Gastroesophageal sphincter (tissue), 4 donors: ENCODE measurements around the gene VPS33B. TPM values are rescaled to one million over a fixed set of nuclear protein-coding genes. Genes with fewer than 3 reads are reported as not detected.
"Not testable (repeated sequence)": the region's sequence is repeated elsewhere in the genome, so short reads cannot be mapped to it uniquely, and the experiment has no call there.

Experiments
- ATAC-seq: fragments of 150-250 bp; one replicate; pipeline ENCODE4 v1.9.1; 2016; ENCODE audit warnings: mild to moderate bottlenecking, moderate library complexity
- H3K27ac ChIP-seq, 4 donors: fragments of 200-600 bp; sonication (generic) in 3 of 4; 1 replicate in 3 of 4; 2 replicates in 1 of 4; pipeline ENCODE4 v1.5.1; 2016 to 2019
- H3K27me3 ChIP-seq: fragments of 200-600 bp; sonication (generic); one replicate; pipeline ENCODE4 v1.5.1; 2019
- H3K36me3 ChIP-seq, 2 donors: fragments of 200-600 bp; sonication (generic); one replicate each; pipeline ENCODE4 v1.5.1; 2019; ENCODE audit warnings: control low read depth in 1 of 2
- H3K4me1 ChIP-seq, 3 donors: fragments of 200-600 bp; sonication (generic); 1 replicate in 2 of 3; 2 replicates in 1 of 3; pipeline ENCODE4 v1.5.1; 2016 to 2019; ENCODE audit warnings: control low read depth in 2 of 3
- H3K4me3 ChIP-seq, 2 donors: fragments of 200-600 bp; sonication (generic); one replicate each; pipeline ENCODE4 v1.5.1; 2019; ENCODE audit warnings: mild to moderate bottlenecking in 1 of 2, moderate library complexity in 1 of 2
- H3K9me3 ChIP-seq, 3 donors: fragments of 200-600 bp; sonication (generic); one replicate each; pipeline ENCODE4 v1.5.1; 2017 to 2019; ENCODE audit warnings: control low read depth in 2 of 3
- EP300 ChIP-seq: sonication (generic); formaldehyde crosslinking; IDR thresholded peaks from one replicate; pipeline ENCODE4 v1.6.1; 2017; ENCODE audit warnings: antibody characterized with exemption, mild to moderate bottlenecking
- POLR2A ChIP-seq, 2 donors: fragments of 450-650 bp; IDR thresholded peaks; one replicate each; pipeline ENCODE4 v1.6.1; 2017; ENCODE audit warnings: antibody characterized with exemption in 2 of 2, mild to moderate bottlenecking in 2 of 2, moderate library complexity in 1 of 2
- POLR2AphosphoS5 ChIP-seq: sonication (generic); formaldehyde crosslinking; IDR thresholded peaks from one replicate; pipeline ENCODE4 v1.6.1; 2017; ENCODE audit warnings: antibody characterized with exemption
- whole genome bisulfite sequencing, 2 donors: methylation state at CpG; one replicate each; pipeline ENCODE4 v1.1.5; 2018; ENCODE audit warnings: low coverage in 1 of 2; 5-methylcytosine and 5-hydroxymethylcytosine counted together
- total RNA-seq, 4 donors: library from RNA; depleted of rRNA; stranded (reverse); fragments of >200 nt; gene quantifications; one replicate each; pipeline ENCODE4 v1.1.0, GENCODE V29; 2016
- TF ChIP-seq, protein P1 (sequence below), 4 experiments: fragments of 200-600 bp in 2 of 4; fragments of 450-650 bp in 2 of 4; sonication (generic) in 1 of 4; IDR thresholded peaks; one replicate each; pipeline ENCODE4 v1.5.1; 2017 to 2019; ENCODE audit warnings: antibody characterized with exemption in 4 of 4, mild to moderate bottlenecking in 2 of 4, moderate library complexity in 2 of 4

Gene VPS33B
- total RNA-seq, 4 donors from 2014 or later: 7.8 to 12.8 (median 10.1) TPM

DNA sequence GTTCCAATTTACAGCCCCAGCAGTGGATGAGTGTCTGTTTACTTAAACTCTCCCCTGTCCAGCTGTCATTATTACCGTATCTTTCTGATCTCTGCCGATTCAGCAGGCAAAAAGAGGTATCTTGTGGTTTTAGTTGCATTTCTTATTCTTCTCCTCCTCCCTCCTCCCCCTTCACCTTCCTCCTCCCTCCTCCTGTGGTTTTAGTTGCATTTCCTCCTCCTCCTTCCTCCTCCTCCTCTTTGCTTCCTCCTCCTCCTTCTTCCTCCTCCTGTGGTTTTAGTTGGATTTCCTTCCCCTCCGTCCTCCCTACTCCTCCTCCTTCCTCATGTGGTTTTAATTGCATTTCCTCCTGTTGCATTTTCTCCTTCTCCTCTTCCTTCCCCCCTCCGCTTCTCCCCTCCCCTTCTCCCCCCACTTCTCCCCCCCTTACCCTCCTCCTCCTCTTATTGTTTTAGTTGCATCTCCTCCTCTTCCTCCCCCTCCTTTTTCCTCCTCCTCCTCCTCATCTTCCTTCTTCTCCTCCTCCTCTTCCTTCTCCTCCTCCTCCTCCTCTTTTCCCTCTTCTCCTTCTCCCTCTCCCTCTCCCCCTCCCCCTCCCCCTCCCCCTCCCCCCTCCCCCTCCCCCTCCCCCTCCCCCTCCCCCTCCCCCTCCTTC, 25.3 kb upstream of the VPS33B start:
- TF ChIP-seq POLR2AphosphoS5 (no peak), POLR2A (IDR thresholded peaks at IDR 0.05) (no peak), EP300 (no peak)
- TF ChIP-seq, protein P1, sequence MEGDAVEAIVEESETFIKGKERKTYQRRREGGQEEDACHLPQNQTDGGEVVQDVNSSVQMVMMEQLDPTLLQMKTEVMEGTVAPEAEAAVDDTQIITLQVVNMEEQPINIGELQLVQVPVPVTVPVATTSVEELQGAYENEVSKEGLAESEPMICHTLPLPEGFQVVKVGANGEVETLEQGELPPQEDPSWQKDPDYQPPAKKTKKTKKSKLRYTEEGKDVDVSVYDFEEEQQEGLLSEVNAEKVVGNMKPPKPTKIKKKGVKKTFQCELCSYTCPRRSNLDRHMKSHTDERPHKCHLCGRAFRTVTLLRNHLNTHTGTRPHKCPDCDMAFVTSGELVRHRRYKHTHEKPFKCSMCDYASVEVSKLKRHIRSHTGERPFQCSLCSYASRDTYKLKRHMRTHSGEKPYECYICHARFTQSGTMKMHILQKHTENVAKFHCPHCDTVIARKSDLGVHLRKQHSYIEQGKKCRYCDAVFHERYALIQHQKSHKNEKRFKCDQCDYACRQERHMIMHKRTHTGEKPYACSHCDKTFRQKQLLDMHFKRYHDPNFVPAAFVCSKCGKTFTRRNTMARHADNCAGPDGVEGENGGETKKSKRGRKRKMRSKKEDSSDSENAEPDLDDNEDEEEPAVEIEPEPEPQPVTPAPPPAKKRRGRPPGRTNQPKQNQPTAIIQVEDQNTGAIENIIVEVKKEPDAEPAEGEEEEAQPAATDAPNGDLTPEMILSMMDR (IDR thresholded peaks at IDR 0.05): no peak
- ATAC-seq: no peak
- Histone ChIP-seq H3K9me3 (no peaks in the 10 kb centered on the region), H3K4me3 (no peak overlapping the region), H3K27ac (no peak overlapping the region), H3K36me3 (no peaks in the 10 kb centered on the region), H3K27me3 (peaks cover 21% of the 10 kb centered on the region), H3K4me1 (peaks cover 0 to 9% (median 0%) of the 10 kb centered on the region in 3 donors)
- 5 to 17% methylated on average over 2 to 3 of the region's 4 CpGs for WGBS, 2 donors

DNA sequence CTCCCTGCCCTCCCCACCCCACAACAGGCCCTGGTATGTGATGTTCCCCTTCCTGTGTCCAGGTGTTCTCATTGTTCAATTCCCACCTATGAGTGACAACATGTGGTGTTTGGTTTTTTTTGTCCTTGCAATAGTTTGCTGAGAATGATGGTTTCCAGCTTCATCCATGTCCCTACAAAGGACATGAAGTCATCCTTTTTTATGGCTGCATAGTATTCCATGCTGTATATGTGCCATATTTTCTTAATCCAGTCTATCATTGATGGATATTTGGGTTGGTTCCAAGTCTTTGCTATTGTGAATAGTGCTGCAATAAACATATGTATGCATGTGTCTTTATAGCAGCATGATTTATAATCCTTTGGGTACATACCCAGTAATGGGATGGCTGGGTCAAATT, 23.7 kb upstream of the VPS33B start:
- H3K27ac ChIP-seq, H3K9me3 ChIP-seq, ATAC-seq, H3K36me3 ChIP-seq, H3K4me3 ChIP-seq, H3K4me1 ChIP-seq: not testable (repeated sequence)
- peaks cover 20% of the 10 kb centered on the region for H3K27me3 ChIP-seq

DNA sequence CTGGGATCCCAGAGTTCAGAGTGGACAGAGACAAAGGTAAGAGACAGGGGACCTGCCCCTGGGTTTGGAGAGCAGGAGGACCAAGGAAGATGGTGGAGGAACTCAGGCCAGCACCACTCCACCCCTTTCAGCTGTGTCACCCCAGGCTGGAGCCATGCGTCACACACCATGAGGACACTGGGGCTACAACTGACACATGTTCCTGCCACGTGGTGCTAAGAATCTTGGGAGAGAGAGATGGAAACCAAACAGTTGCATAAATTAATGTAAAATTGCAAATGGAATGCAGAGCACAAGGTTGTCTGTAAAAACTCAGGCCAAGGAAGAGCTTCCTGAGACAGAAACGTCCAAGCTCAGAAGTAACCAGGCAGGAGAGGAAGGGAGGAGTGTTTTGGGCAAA, 22.7 kb upstream of the VPS33B start:
- H3K27ac ChIP-seq: no peak overlapping the region
- TF ChIP-seq, protein P1 (IDR thresholded peaks at IDR 0.05): no peak
- TF ChIP-seq POLR2A (IDR thresholded peaks at IDR 0.05): no peak
- no peak for TF ChIP-seq EP300
- TF ChIP-seq POLR2AphosphoS5: no peak
- no peaks in the 10 kb centered on the region for H3K36me3 ChIP-seq
- H3K4me3 ChIP-seq: no peak overlapping the region
- 14 to 48% methylated on average over 1 to 2 of the region's 3 CpGs for WGBS, 2 donors
- ATAC-seq: no peak
- H3K4me1 ChIP-seq: peaks cover 0 to 7% (median 0%) of the 10 kb centered on the region in 3 donors
- H3K9me3 ChIP-seq: no peaks in the 10 kb centered on the region
- H3K27me3 ChIP-seq: peaks cover 20% of the 10 kb centered on the region

DNA sequence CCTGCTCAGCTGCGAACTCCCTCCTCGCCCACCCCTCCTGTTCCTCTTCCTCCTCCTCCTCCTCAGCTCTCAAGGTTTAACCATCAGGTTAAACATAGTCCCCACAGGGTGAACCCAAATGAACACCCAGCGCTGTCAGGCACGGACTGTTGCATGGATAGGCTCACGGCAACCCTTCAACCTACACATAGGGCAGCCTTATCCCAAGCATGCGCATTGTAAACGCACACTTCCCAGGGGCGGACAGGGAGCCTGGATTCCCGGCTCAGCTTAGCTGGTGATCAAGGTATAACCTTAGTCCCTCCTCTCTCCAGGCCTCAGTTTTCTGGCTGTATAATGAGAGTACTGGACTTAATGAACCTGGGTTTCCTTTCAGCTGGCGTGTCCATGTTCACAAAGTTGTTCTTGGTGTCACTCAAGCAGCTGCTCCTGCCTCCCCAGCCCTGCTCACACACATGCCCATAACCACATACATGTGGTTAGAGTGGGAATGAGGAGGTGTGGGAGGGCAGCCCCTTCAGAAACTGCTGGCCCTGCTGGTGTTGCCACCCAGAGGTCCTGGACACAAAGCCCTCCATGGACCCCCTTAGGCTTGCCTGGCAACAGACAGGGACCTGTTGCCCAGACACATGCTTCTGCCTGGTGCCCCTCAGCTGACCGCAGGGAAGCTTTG, 20.9 kb upstream of the VPS33B start:
- no peaks in the 10 kb centered on the region for H3K36me3 ChIP-seq
- 85 to 100% methylated on average over 3 to 5 of the region's 11 CpGs for WGBS, 2 donors
- ATAC-seq: no peak
- H3K4me3 ChIP-seq: no peak overlapping the region
- H3K27ac ChIP-seq: no peak overlapping the region
- TF ChIP-seq POLR2A (IDR thresholded peaks at IDR 0.05) (no peak), EP300 (no peak), POLR2AphosphoS5 (no peak)
- TF ChIP-seq, protein P1 (IDR thresholded peaks at IDR 0.05): no peak
- peaks cover 23% of the 10 kb centered on the region for H3K27me3 ChIP-seq
- H3K9me3 ChIP-seq: no peaks in the 10 kb centered on the region
- no peaks in the 10 kb centered on the region for H3K4me1 ChIP-seq

DNA sequence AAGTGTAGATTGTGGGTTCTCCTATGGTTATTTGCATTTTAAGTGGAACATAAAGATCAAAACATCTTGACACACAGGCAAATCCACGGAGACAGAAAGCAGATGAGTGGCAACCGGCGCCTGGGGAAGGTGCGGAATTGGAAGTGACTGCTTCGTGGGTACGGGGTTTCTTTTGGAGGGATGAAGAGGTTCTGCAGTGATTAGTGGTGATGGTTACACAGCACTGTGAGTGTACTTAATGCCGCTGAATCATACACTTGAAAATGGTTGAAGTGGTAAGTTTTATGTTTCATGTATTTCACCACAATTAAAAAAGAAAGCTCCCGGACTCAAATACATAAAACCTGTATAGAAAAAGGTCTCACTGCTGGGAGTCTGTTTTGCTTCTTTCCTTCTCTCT, 18.5 kb upstream of the VPS33B start:
- Histone ChIP-seq H3K9me3 (no peaks in the 10 kb centered on the region), H3K27me3 (peaks cover 32% of the 10 kb centered on the region), H3K4me3 (no peak overlapping the region), H3K4me1 (no peaks in the 10 kb centered on the region), H3K36me3 (no peaks in the 10 kb centered on the region), H3K27ac (no peak overlapping the region)
- ATAC-seq: no peak
- TF ChIP-seq EP300 (no peak), POLR2A (IDR thresholded peaks at IDR 0.05) (no peak), POLR2AphosphoS5 (no peak)
- TF ChIP-seq, protein P1 (IDR thresholded peaks at IDR 0.05): no peak
- WGBS, 2 donors: 78 to 81% methylated on average over 8 of the region's 8 CpGs
